GM18520 (cell line): ENCODE results near the gene EGFL7.

Experiments
- ATAC-seq: cut with Tn5 transposase; IDR thresholded peaks from one replicate; pipeline ENCODE4 v1.9.1; 2021; ENCODE audit not compliant: unreplicated experiment

The EGFL7 gene

DNA sequence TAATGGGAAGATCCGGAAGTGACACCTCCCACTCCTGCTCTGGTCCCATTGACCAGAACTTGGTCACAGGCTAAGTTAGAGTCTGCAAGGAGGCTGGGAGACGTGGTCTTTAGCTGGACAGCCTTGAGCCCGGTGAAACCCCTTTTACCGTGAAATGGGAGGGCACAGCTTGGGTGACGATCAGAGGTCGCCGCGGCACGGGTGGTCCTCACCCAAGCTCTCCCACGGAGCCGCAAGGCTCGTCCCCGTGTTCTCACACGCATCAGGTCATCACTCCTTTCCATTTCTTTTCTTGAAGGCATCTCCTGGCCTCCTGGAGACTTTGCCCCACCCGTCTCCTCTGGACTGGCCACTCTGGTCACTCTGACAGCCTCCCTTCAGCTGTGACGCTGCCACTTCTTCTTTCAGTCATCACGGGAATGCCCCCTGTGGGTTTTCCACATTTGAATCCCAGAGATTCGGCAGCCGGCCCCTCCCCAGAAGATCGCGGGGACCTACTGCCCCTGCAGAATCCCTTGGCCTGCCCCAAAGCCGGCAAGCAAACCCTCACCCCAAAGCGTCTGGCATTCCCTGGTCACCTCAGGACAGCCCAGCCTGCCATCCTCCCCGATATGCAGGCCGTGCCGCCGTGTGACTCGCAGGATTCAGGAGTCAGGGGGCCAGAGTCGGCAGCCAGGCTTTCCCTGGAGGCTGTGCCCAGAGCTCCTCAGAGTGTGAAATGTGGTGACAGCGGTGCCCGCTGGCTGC lies 18.9 kb upstream of the EGFL7 start:
- ATAC-seq, result no peak

DNA sequence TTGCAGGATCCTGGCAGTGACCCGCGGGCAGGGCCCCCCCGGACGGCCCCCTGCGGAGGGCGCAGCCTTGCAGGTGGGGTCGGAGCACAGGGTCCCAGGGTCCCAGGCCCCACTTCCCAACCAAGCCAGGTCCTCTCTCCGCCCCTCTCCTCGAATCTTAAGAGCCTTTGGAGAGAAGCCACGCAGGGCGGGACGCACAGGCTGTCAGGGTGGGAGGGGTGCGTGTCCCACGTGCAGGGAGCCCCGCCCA lies 18.4 kb upstream of the EGFL7 start:
- no peak for ATAC-seq

DNA sequence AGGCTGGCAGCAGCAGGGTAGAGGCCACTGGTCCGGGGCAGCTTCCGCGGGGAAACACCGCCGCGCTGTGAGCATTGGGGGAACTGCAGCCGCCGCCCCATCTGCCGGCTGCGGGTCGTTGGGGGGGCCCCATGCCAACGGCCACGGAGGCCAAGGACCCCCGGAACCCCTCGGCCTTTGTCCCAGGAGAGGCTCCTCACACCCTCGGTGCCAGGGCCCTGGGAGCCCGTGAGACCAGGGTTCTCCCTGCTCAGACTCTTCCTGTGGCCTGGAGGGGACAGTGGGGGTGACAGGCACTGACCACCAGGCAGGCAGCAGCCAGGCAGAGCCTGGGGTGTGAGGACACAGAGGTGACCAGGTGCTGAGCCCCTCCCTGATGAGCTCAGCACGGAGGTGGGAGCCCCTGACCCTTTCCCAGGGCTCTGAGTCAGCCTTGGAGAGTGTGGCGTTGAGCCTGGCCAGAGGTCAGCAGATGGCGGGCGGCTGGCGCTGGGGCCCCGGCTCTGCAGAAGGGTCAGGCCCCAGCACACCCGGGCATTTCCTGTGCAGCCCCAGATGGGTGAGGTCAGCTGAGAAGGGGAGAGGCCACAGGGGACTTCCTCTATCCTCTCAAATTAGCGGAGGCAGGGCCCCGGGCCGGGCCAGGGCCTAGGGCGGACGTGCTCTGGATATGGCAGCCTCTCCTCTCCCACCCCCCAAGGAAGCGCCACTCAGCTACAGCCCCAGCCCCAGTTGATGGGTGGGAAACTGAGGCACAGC lies 17.9 kb upstream of the EGFL7 start:
- ATAC-seq, result no peak

DNA sequence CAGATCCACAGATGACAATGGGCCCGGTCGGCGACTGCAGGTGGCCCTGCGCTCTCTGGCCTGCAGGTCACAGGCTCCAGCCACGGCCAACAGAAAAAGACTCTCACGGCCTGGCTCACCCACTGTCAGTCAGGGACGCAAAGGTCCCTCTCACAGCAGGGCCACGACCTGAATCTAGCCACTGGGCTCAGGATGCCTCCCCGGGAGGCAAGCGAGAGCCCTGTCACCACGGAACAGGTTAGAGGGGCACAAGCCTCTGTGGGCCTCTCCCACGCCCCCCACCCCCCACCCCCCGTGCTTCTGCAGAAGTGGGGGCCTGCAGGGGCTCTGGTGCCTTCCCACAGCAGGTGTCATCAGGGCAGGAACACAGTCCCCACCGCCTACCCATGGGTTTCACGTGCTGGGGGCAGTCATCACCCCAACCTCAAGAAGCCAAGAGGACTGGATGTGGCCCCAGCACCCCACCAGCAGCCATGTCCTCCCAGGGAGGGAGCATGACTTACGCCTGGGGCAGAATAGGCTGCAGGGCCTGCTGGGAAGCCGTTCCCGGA lies 17.3 kb upstream of the EGFL7 start:
- no peak for ATAC-seq

DNA sequence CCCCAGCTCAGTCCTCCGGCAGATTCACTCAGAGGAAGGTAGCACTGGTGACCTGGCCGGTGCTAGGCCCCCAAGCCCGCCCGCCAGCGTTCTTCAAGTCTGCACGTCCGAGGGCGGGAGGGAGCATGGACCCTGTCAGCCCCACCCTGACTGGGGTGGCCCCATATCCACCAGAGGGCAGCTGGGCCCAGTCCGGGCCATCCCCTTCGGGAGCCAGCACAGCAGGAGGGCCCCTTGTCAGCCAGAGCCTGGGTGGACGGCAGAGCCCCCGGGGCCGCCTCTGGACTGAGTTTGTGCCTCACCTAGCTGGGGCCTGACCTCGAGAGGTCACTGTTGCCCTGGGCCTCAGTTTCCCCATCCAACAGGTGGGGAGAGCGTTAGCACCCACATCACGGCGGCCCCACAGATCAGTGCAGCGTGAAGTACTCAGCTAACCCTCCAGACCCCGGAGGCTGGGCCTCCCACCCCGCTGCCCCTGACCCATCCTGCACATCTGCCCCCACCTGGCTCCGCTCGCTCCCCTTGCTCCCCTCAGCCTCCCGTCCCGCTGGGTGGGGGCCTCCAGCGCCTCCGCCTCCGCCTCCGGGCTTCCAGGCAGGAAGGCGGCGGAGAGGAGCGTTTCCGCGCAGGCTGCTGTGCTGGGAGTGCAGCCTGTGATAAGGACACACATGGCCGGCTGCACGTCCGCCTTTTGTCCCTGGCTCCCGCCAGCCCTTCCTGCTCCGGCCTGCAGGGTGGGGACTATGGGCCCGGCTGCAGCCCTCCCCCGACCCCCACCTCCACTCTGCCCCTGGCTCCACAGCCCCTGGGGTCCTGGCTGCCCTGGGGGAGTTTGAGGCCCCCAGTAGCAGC lies 16.6 kb upstream of the EGFL7 start:
- ATAC-seq, result no peak

DNA sequence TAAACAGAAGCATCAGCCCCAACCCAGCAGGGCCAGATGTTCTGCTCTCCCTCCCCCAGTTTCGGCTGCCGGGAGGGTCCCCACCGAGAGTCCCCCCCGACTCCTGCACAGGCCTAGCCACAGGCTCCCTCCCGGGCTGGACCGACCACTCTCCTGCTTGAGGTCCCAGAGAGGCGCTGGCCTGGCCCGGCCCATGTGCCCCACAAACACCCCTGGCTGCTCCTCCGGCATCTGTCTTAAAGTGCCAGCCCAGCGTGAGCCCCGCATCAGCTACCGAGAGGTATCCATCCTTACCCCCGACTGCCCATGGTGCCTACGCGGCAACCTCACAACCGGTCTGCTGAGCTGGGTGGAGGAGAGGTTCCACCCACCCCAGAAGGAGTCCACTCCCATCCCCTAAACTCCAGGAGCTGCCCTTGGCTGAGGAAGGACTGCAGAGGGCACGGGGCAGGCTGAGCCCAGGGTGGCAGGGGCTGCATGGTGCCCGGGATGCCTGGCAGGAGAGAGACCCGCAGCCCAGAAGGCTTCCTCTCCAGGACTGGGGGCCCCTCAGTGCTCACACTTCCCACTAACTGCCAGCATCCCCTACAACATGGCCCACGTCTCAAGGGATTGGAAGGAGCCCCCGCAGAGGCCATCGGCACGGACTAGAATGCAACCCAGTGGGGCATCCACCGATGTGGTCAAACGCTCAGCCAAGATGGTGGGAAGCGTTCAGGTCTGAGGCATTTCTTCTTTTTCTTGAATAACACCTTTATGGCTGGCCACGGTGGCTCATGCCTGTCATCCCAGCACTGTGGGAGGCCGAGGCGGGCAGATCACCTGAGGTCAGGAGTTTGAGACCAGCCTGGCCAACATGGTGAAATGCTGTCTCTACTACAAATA lies 15.6 kb upstream of the EGFL7 start:
- no peak for ATAC-seq

DNA sequence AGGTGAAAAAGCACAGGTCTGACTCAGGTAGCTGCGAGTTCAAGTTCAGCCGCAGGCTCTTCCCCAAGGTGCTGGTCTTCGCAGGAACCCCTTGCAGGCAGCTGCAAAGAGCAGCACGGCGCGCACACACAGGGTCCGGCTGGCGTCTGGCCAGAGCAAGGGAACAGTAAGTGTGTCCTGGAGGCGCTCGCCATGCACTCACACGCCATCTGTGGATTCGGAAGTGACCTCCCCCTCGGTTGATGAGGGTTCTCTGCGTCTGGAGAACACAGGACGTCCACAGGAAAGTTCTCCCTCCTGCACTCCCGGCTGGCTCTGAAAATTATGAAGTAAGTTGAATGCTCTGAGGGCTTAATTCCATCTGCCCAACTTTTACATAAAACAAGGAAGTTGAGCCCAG lies 14.0 kb upstream of the EGFL7 start:
- no peak for ATAC-seq

DNA sequence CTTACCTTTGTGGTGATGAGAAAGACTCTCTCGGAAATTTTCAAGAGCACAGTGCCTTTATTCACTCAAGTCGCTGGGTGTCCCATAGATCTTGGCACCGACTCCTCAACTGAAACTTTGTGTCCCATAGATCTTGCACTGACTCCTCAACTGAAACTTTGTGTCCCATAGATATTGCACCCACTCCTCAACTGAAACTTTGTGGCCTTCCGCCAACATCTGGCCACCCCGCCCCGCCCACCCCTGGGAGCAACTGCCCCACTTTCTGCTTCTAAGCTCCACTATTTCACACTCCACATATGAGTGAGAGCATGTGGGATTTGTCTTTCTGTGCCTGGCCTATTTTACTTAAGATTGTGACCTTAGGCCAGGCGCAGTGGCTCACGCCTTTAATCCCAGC lies 12.7 kb upstream of the EGFL7 start:
- ATAC-seq, result no peak

DNA sequence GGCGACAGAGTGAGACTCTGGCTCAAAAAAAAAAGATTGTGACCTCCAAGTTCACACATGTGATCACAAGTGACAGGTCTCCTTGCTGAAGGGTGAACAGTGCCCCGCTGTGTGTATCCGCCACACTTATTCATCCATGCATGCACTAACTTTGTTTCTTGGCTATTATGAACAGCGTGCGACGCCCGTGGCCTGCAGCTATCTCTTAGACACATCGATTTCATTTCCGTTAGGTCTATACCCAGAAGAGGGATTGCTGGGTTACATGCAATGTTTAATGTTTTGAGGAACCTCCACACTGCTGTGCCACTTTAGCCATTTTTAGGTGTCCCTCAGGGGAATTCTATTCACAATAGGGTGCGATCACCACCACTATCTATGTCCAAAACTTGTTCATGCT lies 12.1 kb upstream of the EGFL7 start:
- no peak for ATAC-seq

DNA sequence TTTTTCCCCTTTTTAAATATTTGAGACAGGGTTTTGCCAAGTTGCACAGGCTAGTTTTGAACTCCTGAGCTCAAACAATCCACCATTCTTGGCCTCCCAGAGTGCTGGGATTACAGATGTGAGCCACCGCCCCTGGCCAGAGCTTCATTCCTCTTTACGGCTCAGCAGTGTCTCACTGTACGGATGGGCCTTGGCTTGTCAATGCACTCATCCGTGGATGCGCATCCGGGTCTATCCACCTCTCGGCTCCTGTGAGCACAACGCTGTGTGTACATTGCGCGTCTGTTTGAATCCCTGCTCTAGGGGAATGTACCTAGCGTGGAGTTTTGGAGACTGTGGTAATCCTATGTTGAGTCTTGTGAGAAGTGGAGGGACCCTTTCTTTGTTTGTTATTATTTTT lies 10.9 kb upstream of the EGFL7 start:
- ATAC-seq, result no peak

DNA sequence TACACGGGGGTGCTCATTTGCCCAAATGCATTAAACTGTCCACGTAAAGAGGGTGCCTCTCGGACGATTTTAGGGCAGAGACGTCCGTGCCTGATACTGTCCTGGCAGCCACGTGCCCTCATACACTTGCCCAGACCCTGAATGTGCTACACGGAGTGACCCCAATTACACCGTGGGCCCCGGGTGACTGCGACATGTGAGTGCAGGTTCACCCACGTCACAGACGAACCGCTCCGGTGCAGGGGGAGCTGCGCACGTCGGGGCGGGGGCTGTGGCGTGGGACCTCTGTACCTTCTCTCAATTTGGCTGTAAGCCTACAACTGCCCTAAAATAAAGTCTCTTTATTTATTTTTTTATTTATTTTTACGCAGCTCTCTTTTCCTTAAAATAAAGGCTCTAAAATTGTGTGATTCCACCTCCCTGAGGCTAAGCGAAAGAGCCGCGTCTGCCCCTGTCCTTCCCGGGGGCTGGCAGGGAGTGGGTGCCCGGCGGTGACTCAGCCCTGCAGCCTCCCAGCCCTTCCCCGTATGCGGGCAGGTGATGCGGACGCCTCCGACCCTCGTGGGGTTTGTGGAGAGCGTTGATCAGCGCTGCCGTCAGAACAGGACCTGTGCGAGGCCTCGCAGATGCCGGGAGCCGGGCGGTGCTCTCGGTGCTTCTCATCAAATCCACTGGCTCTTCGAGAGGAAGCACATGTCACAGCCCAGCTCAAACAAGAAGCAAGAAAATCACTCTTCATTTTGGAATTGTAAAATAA lies 9.2 kb upstream of the EGFL7 start:
- ATAC-seq, result no peak

DNA sequence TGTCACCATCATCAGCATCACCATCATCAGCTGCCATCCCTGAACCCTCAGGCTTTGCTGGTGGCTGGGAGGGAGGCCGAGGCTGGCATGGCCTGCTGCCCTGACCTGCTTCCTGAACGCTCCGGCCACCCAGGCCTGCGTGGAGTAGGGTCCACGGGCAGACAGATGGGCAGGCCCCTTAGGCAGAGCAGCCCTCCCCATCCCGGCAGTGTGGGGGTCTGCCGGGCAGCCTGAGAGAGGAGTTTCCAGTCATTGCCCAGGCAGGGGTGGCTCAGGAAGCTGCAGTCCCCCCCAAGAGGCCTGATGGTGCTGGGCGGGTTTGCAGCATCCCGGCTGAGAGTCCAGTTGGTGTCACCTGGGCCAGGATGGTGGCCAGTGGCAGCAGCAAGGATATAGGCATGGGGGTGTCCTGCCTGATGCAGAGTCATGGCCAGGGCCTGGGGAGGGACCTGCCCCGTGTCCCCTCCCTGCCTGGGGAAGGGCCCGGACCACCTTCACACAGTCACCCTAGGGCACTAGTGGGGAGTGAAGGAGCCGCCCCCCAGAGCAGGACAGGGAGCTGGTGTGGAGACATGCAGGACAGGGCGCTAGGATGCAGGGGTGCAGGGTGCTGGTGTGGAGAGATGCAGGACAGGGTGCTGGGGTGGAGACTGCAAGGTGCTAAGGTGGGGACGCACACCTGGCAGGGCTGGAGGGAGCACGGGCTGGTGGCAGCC lies 7.7 kb upstream of the EGFL7 start:
- no peak for ATAC-seq

DNA sequence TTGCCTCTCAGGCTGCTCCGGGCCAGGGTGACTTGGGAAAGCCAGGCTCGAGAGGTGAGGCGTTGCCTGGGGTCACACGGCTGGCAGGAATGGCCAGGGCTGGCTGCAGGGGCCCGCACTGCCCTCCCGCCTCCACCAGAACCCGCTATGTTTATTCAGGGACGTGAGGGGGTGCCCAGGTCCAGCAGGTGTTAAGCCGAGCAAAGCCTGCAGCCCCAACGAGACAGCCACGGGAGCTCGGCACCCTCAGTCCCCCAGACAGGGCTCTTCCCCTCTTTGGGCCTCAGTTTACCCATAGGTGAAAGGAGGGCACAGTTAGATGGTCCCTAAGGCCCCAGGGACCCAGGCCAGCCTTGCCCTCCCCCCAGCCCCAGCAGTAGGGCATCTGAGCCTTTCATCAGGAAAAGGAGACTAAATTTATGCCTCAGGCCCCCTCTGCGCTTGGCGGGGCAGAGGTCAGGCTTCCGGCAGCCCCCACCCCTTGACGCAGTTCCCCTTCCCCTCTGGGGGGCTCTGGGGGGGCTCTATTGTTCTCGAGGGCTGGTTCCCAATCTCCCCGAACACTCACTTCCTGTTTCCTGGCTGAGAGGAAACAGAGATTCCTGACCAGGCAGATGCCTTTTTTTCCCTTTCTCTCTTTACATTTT lies 7.1 kb upstream of the EGFL7 start:
- ATAC-seq, result no peak

DNA sequence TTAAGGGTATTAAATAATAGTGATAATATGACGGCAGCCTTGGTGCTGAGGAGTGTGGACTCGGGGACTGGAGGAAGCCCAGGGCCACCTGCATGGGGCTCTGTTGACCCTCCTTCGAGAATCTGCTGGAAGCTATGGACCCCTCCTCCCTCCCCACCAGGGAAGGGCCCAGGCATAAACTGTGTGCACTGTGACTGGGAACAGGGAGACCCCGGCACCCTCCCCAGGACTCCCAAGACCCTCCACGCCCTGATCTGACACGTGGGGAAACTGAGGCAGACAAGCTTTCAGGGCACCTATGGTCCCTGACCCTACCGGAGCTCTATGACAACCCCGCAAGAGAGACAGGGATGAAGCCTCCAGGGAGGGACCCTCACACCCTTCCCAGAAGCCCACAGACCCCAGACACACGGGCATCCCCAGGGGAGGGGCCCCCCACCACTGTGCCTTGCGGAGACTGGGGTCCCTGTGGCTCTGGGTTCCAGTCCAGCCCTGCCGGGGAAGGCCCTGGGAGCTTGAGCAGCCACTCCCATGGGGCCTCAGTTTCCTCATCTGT lies 6.5 kb upstream of the EGFL7 start:
- no peak for ATAC-seq

DNA sequence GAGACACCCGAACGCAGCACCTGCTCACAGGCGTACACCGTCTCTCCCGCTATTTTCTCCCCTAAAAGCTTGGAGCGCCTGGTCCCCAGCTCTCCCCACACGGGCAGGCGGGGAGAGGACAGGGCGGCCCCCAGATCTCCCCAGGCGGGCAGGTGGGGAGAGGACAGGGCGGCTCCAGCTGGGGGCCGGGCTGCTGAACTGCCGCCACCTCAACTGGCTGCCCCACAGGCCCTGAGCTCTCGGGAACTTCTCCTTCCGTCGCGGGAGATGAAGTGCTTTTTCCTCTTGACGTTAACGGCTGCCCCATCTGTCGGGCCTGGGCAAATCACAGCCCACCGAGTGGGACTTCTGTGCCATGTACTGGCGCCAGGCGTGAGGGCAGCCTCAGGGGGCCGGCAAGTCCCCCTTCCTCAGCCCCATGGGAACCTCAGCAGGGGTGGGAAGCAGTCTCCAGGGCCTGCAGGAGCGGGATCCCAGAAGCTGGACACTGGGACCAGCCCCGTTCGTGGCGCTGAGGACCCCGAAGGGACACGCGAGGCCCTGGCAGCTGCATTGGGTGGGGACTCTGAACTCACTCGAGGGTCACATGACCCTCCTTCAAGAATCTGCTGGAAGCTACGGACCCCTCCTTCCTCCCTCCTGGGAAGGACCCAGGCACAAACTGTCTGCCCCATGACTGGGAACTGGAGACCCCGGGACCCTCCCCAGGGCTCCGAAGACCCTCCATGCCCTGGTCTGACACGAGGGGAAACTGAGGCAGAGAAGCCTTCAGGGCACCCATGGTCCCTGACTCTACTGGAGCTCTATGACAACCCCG lies 5.7 kb upstream of the EGFL7 start:
- ATAC-seq, result no peak

DNA sequence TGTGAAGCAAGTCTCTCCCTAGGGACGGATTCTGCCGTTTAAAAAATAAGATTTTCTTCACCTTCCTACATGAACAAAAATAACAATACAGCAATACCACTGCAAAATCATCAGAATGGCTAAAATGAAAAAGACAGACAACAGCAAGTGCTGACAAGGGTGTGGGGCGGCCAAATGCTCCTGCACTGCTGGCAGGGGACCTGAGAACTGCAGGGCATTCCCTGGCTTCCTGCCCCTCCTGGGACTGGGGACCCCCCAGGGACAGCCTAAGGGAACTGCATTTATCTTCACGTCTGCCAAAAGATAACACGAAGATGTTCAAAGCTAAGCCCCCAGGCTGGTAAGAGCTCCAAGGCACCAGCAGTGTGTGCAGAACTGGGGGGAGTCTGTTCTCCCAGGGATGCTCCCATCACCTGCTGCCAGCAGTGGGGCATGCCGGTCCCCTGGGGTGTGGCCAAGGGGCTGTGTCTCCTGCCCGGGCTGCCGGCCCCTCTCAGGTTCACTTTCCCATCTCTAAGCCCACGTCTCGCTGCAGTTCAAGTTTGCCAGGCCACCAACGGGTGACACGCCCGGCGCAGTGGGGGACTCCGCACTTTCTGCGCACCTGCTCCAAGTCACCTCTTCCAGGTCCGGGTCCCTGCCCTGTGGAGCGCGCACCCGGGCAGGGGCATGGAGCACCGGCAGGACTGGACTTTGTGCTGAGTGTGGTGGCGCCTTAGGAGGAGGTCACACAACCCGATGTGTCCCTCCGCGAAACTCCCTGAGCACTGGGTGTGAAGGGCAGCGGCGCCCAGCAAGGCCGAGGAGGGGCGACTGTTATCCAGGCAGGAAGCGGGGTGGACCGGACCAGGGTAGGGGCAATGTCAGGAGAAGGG lies 4.5 kb upstream of the EGFL7 start:
- no peak for ATAC-seq
